T1000 (cell line): ENCODE results near the gene TNP2.

Experiments
- DNase-seq: peaks from one replicate; lab custom pipeline; 2025; ENCODE audit warnings: mixed read lengths; lab: John Stamatoyannopoulos, UW

Gene TNP2

DNA sequence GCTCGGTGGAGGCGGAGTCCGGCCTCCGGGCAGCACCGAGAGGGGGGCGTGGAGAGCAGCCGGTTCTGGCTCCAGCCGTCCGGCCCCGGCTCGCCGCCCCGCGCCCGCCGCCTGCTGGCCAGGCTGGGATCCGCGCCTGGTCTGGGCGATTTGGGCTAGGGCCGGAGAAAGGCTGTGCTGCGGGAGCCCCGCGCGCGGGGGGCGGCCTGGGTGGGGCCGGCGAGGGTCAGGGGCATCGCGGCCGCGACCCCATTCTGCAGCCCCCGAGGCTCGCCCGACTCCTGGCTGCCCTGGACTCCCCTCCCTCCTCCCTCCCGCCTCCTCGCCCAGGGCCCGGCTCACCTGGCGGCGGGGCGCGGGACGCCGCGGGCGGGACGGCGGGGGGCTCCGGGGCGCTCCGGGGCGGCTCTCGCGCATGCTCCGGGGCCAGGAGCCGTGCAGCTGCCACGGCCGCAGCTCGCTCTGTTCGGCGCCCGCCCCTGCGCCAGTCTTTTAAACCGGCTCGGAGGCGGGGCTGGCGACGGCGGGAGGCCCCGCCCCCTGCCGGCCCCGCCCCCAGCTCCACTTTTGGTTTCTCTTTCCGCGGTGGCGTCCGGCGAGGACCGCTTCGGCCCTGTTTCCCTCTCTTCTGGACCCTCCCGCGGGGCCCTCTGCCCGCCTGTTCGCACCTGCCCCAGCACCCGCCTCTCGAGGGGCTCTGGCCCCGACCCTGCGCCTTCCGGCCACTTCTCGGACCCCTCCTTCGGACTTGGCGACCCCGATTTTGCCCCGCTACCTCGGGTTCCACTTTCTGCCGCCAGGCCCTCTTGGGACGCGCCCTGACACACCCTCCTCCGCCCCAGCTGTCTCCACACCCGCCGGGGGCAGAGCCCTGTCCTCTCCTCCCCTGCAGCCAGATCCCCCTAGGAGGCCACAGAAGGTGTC lies 13.1 kb downstream of the TNP2 start, which contains the start of gene SOCS1:
SOCS1 (minus strand) TSS at position 468 of the 924 bp plus-strand sequence. CDS start 726 bp downstream, outside the sequence.
- DNase-seq = peak; percentile 98

DNA sequence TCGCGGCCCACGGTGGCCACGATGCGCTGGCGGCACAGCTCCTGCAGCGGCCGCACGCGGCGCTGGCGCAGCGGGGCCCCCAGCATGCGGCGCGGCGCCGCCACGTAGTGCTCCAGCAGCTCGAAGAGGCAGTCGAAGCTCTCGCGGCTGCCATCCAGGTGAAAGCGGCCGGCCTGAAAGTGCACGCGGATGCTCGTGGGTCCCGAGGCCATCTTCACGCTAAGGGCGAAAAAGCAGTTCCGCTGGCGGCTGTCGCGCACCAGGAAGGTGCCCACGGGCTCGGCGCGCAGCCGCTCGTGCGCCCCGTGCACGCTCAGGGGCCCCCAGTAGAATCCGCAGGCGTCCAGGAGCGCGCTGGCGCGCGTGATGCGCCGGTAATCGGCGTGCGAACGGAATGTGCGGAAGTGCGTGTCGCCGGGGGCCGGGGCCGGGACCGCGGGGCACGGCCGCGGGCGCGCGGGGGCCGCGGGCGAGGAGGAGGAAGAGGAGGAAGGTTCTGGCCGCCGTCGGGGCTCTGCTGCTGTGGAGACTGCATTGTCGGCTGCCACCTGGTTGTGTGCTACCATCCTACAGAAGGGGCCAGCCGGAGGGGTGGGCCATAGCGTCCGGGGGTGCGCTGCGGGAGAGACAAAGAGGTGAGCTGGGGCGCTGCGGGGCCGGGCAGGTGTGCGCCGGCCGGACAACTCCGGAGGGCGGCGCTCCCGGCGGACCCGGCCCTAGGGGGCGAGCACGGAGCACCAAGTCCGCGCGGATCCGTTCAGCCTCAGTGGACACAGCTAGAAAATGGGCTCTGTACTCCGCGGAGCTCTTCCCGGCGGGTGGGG lies 14.0 kb downstream of the TNP2 start:
- peak; percentile 19 for DNase-seq

DNA sequence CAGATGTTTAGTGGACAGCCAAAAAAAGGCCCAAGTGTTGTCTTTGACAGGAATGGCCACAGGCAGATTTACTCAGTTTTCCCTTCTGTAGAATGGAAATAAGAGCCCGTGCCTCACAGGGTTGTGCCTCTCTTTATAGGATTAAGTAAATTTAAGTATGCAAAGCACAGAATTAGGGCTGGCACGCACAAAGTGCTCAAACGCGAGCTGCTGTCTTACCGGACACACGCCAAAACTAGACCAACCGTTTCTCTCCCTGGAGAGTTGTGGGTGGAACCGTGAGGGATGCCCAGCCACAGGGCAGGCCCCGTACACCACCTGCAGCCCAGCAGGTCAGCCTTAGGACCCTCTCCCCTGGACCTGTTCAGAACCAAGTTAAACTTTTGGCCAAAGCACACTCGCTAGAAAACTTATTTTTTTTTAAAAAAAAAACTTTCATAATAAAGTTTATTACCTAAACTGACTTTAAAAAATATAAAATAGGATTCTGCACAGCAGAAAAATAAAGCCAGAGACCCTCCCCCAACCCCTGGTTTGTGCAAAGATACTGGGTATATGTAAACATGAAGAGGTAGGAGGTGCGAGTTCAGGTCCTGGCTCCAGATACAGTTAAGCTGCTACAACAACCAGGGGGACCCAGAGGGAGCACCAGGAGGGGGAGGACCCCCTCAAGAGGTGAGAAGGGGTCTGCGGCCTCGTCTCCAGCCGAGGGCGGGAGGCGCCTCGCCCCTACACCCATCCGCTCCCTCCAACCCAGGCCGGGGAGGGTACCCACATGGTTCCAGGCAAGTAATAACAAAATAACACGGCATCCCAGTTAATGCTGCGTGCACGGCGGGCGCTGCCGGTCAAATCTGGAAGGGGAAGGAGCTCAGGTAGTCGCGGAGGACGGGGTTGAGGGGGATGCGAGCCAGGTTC lies 14.9 kb downstream of the TNP2 start:
- no peak for DNase-seq

DNA sequence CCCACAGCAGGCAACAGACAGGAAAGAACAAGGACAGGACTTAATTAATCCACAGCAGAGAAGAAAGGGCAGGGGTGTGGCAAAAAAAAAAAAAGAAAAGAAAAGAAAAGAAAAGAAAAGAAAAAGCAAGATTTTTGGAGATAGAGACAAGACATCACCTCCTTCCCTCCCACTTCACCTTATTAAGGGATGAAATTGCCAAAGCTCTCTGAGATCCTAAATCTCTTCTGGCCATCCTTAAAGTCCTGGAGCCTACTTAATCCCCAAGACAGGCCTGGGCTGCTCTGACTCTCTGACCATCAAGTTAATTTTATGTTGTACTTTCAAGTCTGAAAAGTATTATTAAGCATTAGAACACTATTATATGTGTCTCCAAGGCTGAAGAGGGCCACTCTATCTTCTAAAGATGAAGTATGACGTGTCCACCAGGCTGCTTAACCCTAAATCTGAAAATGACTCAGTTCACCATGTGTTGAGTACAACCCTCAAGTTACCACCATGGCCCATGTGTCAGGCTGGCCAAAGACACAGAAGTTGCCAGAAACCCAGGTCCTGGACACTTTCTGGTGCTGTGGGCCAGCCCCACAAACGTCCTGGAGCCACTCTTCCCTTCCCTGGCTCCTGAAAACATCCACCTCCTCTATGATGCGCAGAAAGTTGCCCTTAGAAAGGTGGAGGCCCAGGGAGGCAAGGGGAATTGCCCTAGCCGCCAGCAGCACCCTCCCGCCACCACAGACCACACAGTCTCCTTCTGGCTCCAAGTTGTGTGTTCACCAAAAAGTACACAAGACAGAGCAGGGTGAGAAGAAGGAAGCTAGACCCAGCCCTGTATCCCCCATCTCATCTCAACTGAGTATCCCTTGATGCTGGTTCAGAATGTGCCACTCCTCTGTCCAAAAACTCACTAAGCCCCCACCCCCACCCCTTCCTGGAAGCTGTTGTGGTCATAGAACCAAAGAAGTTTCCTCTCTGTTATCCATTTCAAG lies 15.8 kb downstream of the TNP2 start:
- DNase-seq = no peak

DNA sequence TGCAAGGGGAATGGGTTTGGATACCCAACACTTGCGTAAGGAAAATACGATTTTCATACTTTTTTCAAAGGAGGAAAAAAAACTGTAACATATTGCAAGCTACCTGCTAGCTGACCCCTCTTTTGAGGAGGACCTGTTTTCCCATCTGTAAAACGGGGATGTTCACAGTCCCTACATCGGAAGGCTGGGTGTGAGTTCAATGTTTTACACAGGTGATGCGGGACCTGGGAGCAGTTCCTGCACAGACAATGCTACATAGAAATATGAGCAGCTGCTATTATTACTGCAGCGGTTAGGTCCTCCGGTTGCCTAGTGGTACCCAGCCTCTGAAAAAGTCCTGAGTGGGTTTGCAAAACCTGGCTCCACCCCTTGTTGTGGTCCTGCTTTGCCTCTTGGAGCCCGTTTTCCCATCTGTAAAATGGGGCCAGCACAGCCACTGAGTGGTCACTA lies 16.6 kb downstream of the TNP2 start:
- no peak for DNase-seq

DNA sequence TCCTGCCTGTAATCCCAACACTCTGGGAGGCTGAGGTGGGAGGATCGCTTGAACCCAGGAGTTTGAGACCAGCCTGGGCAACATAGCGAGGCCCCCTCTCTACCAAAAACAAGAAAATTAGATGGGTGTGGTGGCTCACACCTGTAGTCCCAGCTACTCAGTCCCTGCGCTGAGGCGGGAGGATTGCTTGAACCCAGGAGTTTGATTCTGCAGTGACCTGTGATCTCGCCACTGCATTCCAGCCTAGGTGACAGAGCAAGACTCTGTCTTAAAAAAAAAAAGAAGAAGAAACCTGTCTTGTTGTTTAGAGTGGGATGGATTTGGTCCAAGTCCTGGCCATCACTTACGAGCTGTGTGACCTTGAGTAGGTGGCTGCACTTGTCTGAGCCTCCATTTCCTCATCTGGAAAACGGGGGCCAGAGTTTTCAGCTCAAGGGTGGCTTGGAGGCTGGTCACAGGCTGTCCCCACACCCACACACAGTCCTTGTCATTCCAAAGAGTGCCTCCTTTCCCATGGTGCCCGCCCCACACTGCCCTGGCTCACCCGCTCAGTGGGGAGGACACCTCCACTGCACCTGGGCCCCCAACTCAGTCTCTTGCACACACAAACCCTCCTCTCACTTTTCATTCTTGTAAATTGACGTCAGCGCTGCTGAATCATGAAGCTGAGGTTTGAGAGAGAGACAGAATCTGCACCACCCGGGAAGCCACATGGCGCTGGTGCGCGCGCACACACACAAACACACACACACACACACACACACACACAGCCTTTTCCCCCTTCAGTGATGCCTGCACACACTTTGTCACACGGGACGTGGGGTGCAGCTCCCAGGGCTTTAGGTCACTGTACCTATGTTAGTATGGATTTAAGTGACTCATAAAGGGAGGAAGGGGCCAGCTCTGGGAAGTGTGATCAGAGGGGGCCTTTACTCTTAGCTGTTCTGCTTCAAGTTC lies 17.3 kb downstream of the TNP2 start:
- no peak for DNase-seq

DNA sequence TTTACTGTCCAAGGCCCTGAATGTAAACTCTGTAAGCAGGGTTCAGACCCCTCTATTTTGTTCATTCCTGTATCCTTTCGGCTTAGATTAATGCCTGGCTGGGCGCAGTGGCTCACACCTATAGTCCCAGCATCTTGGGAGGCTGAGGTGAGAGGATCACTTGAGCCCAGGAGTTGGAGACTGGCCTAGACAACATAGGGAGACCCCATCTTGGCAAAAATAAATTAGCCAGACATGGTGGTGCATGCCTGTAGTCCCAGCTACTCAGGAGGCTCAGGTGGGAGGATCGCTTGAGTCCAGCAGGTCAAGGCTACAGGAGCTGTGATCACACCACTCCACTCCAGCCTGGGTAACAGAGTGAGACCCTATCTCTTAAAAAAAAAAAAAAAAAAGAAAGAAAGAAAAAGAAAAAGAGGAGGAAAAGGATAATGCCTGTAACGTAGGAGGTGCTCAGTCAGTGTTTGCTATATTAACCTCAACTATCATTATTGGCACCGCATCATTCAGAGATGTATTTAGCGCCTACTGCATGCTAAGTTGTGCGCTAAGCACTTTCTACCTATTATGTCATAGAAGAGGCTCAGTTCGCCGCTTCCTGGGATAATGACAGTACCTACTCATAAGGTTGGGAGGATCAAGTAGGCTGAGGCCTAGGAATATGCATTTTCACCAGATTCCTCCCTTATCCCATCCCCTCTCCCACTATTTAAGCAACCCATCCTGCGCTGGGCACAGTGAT lies 18.2 kb downstream of the TNP2 start:
- no peak for DNase-seq

DNA sequence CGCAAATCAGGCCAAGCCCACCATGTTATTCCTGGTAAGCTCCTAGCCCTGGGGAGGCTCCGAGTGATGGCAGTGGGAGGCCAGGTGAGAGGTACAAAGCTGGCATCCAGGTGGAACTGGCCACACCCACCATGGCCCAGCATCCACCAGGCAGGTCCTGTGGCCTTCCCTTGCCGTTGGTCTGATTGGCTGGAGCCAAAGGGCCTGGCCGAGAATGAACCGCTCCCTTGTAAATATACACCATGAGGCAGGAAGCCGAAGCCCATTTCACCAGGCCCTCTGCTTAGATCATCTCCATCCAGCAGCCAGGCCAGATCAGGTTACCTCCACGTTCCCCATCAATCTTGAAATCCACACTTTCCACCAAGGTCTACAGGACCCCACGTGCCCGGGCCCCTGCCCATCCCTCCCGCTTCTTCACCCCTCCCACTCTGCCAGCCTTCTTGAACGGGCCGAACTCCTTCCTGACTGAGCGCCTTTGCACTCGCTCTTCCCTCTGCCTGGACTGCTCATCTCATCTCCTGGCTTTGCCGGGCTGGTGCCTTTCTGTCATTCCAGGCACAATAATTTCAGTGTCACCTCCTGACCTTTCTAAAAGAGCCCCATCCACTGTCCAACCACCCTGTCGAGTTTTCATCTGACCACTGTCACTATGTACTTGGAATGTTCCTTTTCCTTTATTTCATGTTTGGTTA lies 18.9 kb downstream of the TNP2 start:
- DNase-seq = no peak

DNA sequence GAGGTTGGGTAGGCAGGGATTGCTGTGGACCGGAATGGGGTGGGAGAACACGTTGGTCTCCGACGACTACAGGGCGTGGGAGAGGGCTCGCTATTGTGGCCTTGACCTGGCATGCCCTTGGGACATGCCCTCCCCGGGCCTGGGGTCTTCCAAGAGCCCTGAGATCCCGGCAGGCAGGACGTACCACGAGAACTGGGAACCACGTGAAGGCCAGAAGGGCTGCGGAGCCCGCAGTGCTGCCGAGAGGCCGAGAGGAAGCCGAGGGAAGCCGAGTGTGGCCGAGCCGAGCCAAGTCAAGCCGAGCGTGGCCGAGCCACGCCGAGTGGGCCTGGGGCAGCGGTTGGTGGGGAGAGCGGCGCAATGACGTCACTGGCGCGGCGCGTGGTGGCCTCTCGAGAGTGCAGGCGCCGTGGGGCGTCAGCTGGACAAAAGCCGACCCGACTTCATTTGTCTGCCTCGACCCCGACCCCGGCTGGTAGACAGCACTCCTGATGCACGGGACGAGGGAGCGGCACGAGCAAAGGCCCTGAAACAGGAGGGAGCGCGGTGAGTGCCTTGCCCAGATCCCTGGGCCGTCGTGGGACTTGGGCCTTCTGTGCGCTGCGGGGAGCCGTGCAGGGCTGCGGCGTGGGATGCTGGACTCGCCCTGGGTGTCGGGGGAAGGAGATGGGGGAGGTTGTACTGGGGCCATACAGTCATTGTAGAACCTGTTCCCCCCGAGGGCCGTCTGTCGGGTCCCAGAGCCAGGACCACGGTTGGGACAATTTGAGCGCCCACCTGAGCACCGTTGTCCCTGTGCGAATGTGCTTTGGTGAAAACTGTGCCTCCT lies 19.7 kb downstream of the TNP2 start:
- DNase-seq = no peak

DNA sequence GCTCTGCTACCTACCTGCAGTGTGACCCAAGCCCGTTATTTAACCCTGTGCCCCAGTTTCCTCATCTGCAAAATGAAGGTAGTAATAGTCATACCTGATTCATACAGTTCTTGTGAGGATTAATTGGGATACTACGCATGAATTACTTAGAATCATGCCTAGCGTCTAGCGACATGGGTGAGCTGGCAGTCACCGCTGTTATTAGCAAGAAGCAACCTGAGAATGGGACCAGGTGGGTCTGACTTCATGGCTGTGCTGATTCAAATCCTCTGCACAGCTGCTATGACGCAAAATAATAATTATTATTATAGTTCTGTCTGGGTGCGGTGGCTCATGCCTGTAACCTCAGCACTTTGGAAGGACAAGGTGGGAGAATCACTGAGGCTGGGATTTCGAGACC lies 21.0 kb downstream of the TNP2 start:
- DNase-seq = no peak

DNA sequence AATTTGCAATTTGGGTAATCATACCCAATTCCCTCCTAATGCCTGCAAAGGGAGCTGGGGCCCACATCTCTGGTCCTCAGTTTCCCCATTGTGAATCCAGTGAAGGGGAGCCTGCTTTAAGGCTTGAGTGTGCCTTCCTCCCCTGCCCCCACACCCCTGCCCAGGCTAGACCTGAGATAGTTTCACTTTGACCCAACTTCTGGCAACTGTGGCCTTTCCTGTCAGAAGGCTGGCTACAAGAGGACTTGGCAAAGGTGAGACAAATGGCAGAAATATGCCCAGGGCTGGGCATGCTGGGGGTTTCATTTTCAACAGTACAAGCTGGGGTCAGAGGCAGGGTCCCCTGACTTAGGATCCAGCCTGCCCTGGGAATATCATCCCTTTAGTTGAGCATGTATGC lies 23.1 kb downstream of the TNP2 start:
- no peak for DNase-seq

DNA sequence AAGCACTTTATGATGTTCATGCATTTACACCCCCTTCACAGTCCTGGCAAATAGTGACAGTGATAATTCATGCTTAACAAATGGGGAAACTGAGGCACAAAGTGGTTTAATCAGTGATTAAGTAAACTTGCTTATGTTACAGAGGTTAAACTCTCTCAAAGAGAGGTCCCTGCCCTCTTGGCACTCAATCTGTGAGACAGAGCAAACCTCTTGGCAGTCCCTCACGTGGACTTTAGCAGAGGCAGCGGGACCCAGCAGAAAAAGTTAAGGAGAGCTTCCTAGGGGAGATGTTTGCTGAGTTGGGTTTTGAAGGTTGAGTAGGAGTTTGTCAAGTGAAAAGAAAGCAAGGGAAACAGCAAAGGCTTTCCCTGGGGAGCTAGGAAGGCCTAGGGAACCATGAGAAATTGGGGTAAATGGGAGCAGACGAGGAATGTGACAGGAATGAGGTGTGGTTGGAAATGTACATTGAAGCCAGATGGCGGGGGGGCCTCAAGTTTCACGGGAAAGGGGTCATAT lies 23.8 kb downstream of the TNP2 start:
- DNase-seq = no peak

DNA sequence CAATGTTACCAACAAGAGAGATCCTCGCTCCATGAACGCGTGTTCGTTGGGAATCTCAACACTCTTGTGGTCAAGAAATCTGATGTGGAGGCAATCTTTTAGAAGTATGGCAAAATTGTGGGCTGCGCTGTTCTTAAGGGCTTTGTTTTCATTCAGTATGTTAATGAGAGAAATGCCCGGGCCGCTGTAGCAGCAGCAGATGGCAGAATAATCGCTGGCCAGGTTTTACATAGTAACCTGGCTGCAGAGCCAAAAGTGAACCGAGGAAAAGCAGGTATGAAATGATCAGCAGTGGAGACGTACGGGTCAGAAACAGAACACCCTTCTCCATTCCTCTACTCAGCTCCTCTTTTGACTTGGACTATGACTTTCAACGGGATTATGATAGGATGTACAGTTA lies 26.5 kb downstream of the TNP2 start:
- no peak for DNase-seq

DNA sequence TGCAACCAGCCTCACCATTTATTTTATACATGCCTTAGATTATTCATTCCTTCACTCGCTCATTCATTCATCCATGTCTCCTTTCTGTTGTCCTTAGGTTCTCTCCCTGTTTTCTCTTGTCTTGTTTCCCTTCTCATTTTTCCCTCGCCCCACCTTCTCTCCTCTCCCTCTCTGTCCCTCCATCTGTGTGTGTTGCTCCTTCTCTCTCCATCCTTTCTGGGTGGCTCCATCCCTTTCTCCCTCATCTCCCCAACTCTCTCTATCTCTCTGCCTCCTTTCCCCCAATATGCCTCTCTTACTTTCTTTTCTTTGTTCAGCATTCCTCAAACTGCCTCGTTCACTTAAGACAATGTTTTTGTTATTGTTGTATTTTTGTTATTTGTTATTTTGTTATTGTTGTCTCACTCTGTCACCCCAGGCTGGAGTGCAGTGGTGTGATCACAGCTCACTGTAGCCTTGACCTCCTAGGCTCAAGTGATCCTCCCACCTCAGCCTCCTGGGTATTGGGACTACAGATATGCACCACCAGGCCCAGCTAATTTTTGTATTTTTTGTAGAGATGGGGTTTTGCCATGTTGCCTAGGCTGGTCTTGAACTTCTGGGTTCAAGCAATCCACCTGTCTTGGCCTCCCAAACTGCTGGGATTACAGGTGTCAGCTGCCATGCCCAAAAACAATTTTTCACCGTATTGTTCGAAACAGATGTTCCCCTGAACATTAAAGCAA lies 27.5 kb downstream of the TNP2 start:
- DNase-seq = no peak

DNA sequence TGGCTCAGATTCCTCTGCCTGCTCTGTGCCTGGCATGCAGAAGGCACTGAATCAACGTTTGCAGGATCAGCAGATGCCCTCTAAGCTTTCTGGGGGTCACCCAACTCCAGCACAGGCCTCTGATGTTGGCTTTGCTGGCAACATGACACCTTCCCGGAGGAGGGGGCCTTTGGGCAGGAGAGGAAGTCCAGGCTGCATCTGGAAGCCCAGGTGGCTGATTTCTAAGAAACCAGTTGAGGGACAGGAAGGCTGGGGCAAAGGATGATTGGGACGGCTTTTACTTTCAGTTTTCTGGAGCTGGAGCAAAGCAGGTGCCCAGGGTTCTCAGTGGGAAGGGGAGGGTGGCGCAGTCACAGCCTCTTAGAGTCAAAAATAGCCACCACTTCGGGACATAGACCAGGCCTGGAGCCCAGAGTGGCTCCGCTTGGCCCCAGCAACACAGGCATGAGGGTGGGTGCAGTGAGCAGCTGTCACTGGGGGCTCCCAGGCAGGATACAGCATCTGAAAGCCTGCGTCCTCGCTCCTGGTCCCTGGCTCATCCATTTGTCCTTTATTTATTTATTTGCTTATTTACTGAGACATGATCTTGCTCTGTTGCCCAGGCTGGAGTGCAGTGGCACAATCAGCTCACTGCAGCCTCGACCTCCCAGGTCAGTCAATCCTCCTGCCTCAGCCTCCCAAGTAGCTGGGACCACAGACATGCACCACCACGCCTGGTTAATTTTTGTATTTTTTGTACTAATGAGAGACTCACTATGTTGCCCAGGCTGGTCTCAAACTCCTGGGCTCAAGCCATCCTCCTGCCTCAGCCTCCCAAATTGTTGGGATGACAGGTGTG lies 28.3 kb downstream of the TNP2 start:
- DNase-seq = no peak
